AG20443 (cell line): ENCODE measurements around the gene PSMG4.

ENCODE experiments used
- DNase-seq: peaks from one replicate; pipeline ENCODE4 v3.0.0; 2012; ENCODE audit warnings: low spot score, mixed read lengths

PSMG4 gene

DNA sequence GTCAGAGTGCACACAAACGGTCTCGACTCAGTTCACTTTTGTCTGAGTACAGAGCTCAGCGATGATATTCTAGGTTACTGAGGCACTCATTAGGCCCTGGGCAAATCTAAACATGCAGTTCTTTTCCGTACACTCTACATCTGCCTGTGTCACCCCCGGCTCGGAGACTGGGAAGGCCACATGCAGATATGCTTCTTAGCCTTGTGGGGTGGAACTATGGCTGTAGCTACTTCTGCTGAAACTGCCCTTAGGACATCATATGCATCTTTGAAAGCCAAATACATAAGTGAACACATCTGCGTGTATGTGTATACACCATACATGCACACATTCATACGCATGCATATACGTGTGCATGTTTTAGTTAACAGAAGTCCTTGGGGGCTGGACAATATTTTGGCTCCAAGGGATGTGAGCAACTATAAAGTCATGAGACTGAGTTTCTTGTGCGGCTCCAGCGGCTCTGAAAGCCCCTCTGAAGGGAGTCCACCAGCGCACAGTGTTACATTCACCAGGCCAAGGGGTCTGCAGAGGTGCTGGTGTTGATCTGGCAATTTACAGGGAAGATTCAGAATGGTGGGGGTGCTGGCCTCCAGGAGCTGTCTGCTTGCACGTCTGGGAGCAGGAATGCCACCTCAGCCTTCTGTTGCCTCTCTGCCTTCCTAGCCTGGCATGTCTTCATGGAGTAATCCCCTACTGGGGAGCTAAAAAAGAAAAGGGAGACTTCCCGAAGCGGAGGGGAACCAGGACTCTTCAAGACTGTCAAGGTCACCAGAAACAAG, 31.6 kb downstream of the PSMG4 start:
- DNase-seq, result no peak

DNA sequence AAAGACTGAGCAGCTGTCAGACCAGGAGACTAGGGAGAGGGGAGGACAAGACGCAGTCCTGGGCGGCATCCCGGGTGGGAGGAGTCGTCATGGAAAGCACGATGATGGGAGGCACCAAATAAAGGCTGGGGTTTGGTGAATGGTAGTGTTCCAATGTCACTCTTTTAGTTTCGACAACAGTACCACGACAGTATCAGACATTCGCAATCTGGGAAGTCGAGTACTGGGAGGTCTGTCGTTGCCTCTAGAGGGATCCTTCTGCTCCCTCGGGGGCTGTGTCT, 32.1 kb downstream of the PSMG4 start:
- no peak for DNase-seq

DNA sequence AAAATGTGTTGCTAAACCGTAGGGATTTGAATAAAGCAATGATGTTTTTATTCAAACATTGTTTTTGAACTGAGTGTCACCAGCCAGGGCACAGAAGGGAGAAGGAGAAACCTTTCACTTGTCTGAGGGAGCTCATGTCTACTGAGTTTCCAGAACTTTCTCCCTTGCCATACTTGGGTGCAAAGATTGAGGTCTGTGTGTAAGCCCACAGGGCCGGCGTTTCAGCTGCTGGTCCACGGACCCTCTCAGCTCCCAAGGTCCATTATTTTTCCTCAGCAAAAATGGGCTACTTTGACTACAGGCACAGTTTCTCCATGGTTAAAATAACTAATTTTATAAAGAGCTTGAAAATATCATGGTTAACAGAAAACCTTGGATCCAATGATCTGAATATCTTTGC, 32.6 kb downstream of the PSMG4 start:
- DNase-seq, result no peak

DNA sequence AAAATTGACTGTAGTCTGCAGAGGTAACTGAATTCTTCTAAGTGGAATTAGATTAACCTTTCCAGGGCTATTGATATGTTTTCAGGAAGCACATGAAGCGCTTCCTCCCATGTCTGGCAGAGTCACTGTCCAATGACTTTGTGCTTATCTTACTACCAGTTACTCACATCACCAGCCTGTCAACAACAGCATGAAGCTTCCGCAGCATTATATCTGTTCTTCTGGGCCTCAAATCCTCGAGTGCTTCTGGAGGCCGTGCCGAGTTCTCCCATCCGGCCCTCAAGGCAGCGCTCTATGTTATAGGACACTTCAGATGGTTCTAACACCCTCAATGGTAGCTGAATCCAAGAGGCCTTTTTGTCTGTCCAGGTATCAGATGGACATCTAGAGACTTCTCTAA, 33.2 kb downstream of the PSMG4 start:
- no peak for DNase-seq

DNA sequence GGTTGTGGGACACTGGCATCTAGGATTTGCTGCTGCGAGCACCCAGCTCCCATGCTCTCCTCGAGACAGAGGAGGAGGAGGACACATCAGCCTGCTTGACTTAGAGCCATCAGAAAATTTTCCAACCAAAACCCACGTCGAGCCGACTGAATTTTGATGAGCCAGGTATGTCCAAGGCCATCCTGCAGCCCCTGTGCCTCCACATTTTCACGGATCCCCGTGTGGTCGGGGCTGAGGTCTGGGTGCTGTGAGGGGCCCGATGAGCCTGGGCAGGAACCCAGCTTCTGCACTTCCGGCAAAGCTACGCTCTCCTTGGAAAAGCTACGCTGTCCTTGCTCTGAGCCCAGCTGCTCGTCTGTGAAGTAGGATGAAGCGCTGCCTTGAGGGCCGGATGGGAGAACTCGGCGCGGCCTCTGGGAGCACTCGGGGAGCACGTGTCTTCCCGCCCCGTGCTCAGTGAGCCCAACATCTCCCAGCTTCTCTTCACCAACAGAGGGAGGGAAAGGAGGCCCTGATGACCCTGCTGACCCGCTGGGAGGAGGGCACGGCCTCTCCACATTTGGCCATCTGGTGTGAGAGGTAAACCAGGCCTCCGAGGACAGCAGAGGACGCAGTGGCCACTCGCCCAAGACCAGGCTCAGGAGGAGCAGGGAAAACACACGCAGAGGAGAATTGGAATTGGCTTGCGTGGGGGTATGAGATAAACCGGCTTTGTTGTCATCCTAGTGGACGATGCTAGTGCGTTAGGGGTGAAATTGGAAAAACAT, 33.9 kb downstream of the PSMG4 start:
- DNase-seq, result no peak

DNA sequence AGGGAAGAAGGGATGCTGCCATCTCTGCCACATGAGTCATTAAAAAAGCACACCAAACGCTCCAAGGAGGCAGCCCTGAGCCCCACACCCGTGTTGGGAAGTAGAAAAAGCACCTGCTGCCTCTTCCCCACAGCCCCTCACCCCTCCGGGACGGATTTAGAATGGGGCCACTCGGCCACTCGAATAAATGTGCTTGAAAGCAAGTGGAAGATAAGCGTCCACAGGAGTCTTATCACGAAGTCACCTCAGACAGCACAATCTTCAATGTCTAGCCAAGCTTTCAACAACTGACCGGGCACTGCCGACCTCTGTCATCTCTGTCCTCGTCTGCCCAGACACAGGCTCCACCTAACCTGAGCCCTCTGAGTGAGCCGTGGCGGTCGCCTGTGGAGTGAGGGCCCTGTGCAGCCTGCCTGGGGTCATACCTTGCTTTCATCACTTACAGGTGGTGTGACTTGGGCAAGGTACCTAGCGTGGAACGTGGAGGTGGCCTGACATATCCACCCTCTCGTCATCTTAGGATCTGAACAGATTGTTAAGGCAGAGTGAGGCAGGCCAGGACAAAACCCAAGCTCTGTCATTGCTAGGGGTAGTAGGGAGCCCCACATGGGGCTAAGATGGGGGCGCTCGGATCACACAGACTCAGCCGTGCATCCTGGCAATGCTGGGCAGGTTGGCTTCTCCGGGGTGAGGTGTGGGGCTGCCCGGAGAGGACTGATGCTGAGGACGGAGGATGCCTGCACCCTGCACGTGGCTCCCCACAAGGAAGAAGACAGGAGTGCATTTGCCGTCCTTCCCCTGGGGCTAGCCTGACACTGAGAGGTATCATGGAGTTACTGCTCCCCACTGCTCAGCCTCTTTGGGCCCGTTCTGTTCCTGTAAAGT, 34.8 kb downstream of the PSMG4 start:
- no peak for DNase-seq

DNA sequence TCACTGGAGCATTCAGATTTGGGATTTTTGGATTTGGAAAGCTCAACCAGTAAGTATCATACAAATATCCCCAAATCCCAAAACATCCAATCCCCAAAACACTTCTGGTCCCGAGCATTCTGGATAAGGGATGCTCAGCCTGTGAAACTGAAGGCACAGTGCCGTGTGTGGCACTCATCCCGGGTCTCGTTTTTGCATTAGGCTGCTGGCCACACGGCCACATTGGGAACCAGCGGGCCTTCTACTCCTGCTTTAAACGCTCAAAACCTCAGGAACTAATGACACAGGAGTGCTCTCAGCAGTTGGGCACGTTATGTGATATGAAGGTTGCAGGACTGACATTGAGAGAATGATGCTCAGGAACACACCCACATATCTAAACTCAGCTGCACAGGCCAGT, 35.6 kb downstream of the PSMG4 start:
- DNase-seq, result no peak

DNA sequence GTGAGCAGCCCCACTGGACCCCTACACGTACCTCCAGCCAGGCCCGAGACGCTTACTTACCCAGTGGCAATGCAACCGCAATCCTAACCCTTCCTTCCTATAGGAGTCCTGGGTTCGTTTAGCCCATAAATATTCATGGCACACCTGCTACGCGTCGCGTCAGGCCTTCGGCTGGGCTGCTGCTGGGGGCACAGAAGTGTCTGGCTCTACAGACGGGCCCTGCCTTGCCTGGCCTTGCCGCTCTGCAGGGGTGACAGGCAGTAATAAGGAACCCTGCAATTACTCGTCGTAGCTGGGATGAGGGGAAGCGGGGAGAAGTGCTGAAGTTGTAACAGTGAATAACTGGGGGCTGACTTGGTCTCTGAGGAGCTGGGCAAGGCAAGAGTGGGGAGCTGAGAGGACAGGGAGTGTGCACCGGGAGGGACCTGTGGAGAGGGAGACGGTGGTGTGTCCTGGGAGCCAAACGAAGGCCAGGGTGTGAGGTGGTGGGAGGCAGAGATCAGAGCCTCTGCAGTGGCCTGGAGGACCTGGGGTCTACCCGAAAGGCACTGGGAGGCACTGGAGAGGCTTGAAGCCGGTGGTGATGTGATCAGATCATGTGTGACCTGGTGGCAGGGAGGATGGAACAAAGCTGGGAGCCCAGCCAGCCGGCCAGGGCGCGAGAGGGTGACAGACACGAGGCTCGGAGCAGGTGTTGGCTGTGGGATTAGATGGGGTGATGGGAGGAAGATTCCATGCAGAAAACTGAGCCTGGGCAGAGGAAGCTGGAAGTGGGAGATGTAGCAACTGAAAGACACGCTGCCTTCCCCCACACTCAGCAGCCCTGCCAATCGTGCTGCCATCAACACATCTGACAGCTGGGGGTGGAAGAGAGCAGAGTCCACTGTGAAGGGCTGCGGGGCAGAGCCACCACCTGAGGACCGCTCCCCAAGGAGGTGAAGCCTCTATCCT, 36.4 kb downstream of the PSMG4 start:
- no peak for DNase-seq

DNA sequence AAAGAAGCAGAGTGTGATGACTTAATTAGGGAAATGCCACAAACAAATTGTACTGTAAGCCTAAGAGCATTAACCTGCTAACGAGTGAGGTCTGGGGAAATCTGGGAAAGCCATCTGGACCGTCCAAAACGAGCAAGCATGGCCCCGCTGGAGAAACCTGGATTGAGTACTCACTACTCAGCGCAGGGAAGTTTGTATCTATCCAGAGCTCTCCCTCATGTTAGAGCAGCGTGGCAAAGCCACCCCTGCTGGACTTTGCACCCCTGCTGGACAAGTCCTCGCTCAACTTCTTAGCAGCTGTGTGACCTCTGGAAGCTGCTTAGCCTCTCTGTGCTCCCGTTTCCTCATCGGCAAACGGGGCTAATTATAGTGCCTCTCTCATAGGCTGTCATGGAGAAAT, 37.3 kb downstream of the PSMG4 start:
- DNase-seq, result no peak

DNA sequence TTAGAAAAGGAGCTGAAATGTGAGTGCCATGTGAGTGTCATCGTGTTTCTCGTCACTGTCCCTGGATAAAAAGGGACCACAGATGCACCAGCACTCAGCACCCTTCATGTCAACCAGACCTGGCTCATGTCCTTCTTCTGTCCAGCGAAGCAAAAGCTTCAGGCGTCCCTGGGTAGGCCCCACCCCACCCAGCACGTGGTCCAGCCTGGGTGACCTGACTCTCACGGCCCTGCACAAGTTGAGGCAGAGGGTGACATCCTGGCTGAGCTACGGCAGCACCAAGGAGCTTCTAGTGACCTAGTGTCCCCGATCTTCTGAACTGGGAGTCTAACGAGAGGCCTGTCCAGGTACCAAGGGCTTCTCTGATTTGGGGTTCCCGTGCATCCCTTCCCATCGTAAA, 37.8 kb downstream of the PSMG4 start:
- no peak for DNase-seq

DNA sequence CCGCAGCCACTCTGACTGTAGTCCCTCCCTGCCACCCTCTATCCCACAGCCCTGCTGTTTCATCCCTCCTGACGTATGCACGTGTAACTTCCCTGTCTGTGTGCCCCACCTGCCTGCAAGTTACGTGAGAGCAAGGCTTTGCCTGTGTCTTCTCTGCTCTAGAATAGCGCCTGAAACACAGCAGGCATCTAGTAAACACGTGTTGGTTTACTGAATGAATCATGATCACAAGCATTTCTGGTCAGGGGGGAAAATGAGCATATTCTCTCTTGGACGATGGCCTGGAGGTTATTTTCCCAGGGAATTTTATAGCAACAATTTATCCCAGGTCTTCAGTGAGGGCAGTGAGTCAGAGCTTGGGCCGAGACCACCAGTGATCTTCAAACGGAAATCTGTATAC, 38.3 kb downstream of the PSMG4 start:
- DNase-seq, result no peak

DNA sequence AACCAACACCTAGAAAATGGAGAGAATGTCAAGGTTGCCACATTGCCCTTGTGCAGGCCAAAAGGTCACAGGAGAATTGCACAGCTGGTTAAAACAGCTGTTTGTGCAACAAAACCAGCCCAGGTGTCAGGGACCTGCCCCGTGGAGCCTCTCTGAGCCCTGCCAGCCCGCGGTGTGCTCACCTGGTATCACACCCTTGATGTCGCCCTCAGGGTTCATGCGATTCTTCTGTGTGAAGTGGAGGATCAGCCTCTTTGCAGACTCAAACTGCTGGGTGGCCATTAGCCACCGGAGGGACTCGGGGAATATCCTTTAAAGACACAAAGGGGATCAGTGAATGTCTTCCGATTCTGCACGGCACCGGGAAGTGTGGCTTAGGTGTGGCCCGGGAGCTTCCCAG, 39.2 kb downstream of the PSMG4 start:
- no peak for DNase-seq

DNA sequence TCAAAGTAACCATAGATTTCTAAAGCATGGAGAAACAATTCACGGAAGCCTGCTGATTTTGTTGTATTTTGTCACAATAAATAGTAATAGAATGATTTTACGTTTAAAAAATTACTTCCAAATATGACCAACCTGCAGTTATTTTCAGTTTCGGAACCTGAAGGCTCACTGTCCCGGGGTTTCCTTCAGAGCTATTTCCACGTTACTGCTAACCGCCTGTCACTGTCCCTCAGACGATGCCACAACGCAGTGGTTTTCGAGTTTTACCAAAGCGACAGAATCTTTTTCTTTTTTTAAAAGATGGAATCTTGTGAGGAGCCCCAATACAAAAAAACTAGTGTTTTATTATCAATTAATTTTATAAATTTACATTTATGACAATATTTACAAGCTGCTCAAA, 40.5 kb downstream of the PSMG4 start:
- DNase-seq, result no peak

DNA sequence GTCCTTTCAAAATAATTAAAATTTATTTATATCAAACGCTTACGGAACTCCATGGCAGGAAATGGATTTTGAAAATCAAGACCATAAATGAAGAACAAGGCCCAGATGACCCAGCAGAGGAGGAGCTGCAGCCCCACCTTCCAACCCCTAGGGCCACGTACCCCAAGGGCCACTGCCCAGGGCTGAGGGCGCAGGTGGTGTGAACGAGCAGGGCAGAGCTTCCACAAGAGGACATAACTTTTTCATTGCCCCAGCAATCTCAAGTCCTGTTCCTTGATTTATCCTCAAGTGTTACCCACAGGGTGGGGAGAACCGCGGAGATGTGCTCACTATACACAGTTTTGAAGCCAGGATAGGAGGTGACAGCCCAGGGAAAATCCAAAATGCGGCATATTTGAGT, 42.8 kb downstream of the PSMG4 start:
- no peak for DNase-seq

DNA sequence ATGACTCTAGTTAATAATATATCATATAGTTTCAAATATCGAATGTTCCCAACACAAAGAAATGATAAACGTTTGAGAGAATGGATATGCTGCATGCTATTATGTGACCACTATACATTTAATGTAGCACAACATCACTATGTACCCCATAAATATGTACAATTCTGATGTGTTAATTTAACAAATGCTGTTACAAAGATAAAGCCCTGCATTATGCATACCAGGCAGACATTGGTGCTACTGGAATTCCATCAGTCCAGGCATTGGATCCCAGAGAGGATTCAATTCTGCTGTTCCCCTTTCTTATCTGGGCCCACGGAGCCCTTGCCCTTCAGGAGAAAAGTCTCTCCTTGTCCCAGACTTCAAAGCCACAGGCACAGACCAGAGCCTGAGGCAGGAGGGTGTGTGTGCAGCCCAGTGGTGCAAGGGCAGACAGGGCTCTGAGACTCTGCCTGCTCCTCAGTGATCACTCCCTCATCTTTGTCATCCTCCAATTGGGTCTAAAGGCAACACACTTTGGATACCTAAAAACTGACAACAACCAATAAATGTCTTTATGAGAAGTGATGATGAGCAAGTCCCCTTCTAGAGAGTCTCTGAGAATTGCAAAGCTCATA, 45.2 kb downstream of the PSMG4 start:
- DNase-seq, result no peak

DNA sequence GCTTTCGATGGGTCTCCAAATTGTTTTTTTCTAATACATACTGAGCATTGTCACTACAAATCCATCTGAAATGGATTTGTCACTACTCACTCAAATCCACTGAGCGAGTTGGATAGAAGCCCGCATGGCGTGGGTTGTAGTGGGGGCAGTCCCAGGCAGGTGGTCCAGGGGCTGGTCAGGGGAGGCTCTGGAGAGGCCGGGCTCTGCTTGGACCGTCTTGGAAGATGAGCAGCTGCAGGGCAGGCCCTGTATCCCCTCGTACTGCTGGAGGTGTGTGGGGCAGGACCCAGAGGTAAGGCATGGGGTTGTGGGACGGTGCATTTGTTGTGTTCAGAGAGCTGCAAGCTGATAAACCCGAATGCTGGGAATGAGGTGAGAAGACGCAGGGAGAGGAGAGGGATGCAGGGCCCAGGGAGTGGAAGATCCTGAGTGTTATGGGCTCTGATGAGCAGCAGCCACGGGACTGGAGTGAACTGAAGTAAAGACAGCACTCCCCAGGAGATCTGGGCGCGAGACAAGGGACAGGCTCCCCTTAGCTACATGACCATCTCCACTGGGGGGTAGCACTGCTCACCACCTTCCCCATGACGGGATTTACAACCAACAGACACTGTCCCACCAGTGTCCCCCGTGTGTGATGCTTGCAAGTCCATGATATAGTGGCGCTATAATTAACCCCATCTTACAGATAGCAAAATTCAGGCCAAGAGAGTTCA, 45.9 kb downstream of the PSMG4 start:
- DNase-seq, result no peak

DNA sequence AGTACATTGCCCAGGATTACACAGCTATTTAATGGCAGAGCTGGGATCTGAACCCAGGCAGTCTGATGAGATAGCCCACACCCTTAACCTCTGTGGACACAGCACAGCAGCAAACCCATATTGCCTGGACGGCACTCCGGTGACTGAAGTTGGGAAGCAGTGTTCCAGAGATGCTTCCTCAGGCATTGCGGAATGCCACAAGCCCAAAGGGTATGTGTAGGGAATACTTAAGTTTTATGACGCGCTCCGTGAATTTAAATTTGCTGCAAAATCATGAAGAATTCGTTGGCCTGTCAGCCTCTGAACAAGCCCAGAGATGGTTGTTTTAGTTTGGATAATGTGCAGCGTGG, 46.4 kb downstream of the PSMG4 start:
- no peak for DNase-seq

DNA sequence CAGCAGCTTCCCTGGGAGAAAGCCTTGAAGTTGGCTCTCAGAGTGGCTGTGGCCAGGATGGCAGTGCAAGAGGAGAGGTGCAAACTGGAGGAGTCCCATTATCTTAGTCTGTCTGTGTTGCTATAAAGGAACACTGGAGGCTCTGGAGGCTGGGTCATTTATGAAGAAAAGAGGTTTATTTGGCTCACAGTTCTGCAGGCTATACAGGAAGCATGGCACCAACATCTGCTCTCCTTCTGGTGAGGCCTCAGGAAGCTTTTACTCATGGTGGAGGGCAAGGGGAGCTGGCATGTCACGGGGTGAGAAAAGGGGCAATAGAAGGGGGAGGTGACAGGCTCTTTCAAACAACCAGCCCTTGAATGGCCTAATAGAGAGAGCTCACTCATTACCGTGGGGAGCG, 47.1 kb downstream of the PSMG4 start:
- no peak for DNase-seq

DNA sequence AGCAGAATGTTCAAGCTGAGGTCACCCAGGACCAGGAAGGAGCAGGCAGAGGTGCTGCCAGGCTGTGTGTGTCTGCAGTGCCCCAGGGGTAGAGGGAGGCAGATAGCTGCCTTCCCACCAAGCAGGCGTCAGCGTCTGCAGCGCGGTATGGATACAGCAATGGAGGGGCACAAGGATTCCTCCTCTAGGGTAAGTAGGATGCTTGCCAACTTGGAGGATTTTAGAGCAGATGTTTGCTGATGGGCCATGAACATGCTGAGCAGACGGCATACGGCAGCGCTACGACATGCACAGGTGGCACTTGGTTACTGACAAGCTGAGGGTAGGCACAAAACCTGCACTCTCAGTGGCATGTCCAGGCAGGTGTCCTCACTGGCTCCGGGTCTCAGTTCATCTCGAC, 48.1 kb downstream of the PSMG4 start:
- DNase-seq, result no peak

DNA sequence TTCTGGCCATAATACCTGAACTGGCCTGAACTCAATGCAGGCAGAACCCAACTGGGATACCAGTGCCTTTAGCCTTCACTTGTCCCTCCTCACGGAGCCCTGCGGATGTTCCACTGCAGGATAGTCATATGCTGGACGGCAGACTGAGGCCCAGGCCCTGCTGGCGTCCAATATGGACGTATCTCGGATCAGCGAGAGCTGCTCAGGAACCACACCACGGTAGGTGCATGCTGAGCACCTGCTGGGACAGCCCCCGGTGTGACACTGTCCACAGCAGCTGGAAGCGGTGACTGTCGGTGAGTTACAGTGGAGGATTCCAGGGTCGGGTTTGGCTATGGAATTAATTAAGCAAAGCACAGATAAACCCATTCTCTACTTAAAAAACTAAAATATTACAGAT, 48.7 kb downstream of the PSMG4 start:
- DNase-seq, result no peak

DNA sequence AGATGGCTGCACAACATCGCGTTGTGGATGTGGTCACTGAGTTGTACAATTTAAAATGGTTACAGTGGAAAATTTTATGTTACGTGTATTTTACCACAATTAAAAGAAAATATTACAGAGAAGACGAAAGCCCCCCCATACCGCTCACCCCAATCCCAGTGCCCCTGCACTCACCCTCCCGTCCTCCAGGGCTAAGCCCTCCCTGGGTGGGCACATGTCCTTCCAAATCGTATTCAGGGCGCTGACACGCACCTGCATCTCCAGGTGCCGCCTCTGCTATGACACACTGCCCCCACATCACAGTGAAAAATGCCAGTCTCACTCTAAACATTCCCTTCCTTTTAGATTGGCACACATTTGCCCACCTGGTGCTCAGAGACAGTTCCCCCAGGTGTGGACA, 49.4 kb downstream of the PSMG4 start:
- DNase-seq, result no peak
